ENCODE data around the gene SOS1.

The SOS1 gene

DNA sequence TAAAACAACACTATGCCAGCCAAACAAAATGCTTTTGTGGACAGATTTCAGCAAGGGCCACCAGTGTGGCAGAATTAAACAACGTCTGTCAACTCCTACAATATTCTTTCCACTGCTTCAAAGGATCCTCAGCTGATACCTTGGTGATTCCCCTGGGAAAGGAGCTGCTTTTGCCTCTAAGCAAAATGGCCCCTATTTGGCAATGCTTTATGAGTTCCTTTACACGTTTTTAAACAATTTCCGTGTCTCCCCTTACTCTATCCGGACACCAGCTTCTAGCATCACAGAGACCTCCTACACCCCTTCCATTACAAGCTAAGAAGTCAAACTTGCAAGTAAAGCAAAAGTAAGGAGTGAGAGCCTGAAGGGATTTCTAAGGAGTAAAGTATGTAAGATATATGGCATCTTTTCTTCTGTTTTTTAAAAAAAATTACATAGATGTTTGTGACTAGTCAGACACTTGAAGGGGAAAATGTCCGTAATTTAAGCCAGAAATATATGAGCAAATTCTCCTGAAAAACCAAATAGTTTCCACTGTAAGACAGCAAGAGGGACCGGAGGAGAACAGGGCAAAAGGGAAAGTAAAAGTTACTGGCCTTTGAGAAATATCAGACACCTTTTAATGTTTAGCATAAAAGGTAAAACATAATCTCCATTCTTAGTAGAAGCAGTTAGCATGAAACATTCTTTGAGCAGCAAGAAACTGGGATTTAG lies 1.9 kb downstream of the SOS1 start:
- TF ChIP-seq, protein P1, sequence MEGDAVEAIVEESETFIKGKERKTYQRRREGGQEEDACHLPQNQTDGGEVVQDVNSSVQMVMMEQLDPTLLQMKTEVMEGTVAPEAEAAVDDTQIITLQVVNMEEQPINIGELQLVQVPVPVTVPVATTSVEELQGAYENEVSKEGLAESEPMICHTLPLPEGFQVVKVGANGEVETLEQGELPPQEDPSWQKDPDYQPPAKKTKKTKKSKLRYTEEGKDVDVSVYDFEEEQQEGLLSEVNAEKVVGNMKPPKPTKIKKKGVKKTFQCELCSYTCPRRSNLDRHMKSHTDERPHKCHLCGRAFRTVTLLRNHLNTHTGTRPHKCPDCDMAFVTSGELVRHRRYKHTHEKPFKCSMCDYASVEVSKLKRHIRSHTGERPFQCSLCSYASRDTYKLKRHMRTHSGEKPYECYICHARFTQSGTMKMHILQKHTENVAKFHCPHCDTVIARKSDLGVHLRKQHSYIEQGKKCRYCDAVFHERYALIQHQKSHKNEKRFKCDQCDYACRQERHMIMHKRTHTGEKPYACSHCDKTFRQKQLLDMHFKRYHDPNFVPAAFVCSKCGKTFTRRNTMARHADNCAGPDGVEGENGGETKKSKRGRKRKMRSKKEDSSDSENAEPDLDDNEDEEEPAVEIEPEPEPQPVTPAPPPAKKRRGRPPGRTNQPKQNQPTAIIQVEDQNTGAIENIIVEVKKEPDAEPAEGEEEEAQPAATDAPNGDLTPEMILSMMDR (IDR thresholded peaks at IDR 0.05; ENCODE audit: low read depth, low read length), result no peak
- no peaks in the 10 kb centered on the region for H3K27me3 ChIP-seq (ENCODE audit: insufficient read depth, low read depth, severe bottlenecking)
- H3K9me3 ChIP-seq (ENCODE audit: severe bottlenecking), result no peaks in the 10 kb centered on the region
- peak overlapping the region; percentile 77 for H3K4me3 ChIP-seq (ENCODE audit: low read depth, low read length)
- H3K36me3 ChIP-seq, result no peaks in the 10 kb centered on the region; the same call in 1 of the 2 replicates
- DNase-seq, result no peak
- H3K27ac ChIP-seq, result no peak overlapping the region

DNA sequence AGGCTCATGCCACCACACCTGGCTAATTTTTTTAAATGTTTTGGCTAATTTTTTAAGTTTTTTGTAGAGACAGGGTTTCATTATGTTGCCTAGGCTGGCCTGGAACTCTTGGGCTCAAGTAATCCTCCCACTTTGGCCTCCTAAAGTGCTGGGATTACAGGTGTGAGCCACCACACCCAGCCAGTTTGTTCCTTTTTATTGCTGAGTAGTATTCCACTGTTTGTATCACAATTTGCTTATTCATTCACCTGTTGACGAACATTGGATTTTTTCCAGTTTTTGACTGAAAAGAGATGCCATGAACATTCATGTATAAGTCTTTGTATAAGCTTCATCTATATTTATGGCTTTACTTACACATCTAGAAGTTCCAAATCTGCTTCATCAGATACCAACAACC lies 5.3 kb downstream of the SOS1 start:
- no peak for DNase-seq
- Histone ChIP-seq H3K27ac (no peak overlapping the region), H3K4me3 (ENCODE audit: low read depth, low read length) (no peak overlapping the region), H3K36me3 (no peaks in the 10 kb centered on the region; the same call in 1 of the 2 replicates), H3K27me3 (ENCODE audit: insufficient read depth, low read depth, severe bottlenecking) (no peaks in the 10 kb centered on the region), H3K9me3 (ENCODE audit: severe bottlenecking) (no peaks in the 10 kb centered on the region)
- TF ChIP-seq, protein P1 (IDR thresholded peaks at IDR 0.05; ENCODE audit: low read depth, low read length), result no peak

DNA sequence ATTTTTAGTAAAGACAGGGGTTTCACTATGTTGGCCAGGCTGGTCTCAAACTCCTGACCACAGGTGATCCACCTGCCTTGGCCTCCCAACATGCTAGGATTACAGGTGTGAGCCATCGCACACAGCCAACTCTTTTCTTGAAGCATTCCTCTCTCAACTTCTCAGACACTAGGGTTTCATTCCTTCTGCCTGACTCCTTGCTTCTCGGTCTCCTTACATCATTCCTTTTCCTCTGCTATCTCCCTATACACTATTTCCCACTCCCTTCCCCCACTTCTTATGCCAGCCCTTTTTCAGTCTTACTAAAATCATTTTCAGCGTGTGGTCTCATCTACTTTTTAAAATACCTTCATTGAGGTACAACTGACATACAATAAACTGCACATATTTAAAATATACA lies 6.1 kb downstream of the SOS1 start:
- no peaks in the 10 kb centered on the region for H3K27me3 ChIP-seq (ENCODE audit: insufficient read depth, low read depth, severe bottlenecking)
- TF ChIP-seq, protein P1 (IDR thresholded peaks at IDR 0.05; ENCODE audit: low read depth, low read length), result no peak
- no peaks in the 10 kb centered on the region; the same call in 1 of the 2 replicates for H3K36me3 ChIP-seq
- no peak overlapping the region for H3K4me3 ChIP-seq (ENCODE audit: low read depth, low read length)
- H3K27ac ChIP-seq, result no peak overlapping the region
- no peaks in the 10 kb centered on the region for H3K9me3 ChIP-seq (ENCODE audit: severe bottlenecking)
- DNase-seq, result no peak

DNA sequence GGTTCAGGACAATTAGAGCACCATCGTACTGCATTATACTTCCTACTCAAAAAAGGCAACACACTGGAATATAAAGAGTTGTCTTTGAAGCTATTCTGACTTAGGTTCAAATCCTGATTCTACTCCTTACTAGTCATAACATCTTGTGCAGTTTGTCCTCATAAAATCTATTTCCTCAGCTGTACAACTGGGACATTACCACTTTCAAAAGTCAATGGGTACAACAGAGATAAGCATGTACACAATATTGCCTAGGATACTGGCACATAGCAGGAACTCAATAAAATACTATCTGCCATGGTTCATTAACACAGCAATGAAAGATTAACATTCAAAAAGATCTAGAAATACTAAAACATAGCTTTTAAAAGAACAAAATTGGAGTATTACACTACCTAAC lies 11.3 kb downstream of the SOS1 start:
- no peaks in the 10 kb centered on the region for H3K27me3 ChIP-seq (ENCODE audit: insufficient read depth, low read depth, severe bottlenecking)
- no peak overlapping the region for H3K27ac ChIP-seq
- no peaks in the 10 kb centered on the region for H3K9me3 ChIP-seq (ENCODE audit: severe bottlenecking)
- no peaks in the 10 kb centered on the region for H3K36me3 ChIP-seq
- TF ChIP-seq, protein P1 (IDR thresholded peaks at IDR 0.05; ENCODE audit: low read depth, low read length), result no peak
- DNase-seq, result no peak
- no peak overlapping the region for H3K4me3 ChIP-seq (ENCODE audit: low read depth, low read length)

DNA sequence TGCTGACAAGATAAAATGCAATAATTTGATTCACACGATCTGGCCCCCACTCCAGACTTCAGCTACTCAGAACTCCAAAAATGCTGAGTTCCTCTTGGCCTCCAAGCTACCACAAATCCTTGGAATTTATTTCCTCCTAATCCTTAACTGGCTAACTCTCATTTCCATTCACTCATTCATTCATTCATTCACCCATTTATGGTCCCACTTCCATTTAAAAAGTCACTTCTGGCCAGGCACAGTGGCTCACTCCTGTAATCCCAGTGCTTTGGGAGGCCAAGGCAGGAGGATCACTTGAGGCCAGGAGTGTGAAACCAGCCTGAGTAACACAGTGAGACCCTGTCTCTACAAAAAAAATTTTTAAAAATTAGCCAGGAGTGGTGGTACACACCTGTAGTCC lies 12.5 kb downstream of the SOS1 start:
- Histone ChIP-seq H3K9me3 (ENCODE audit: severe bottlenecking) (no peaks in the 10 kb centered on the region), H3K4me3 (ENCODE audit: low read depth, low read length) (no peak overlapping the region), H3K27me3 (ENCODE audit: insufficient read depth, low read depth, severe bottlenecking) (no peaks in the 10 kb centered on the region), H3K27ac (no peak overlapping the region), H3K36me3 (no peaks in the 10 kb centered on the region)
- TF ChIP-seq, protein P1 (IDR thresholded peaks at IDR 0.05; ENCODE audit: low read depth, low read length), result no peak
- no peak for DNase-seq
